VCaP (cell line): ENCODE data around the gene NDUFB2.
"Not testable (repeated sequence)": the region's sequence is repeated elsewhere in the genome, so short reads cannot be mapped to it uniquely, and the experiment has no call there.

Experiments
- H3K27ac ChIP-seq: fragments of 450-650 bp; 2 replicates; pipeline ENCODE4 v1.5.1; 2017
- CTCF ChIP-seq: fragments of 450-650 bp; conservative IDR thresholded peaks from 2 replicates; pipeline ENCODE4 v1.5.1; 2017; ENCODE audit warnings: mild to moderate bottlenecking, moderate library complexity

Gene NDUFB2

GRCh38 chr7:140655511-140656408, 40.7 kb upstream of the NDUFB2 start:
- H3K27ac ChIP-seq, result peak overlapping the region; percentile 87
- no peak for TF ChIP-seq CTCF

- peak overlapping the region; percentile 87 for H3K27ac ChIP-seq
These were observed 39.7 kb upstream of the NDUFB2 start for GRCh38 chr7:140656548-140657515.

GRCh38 chr7:140657891-140658290, 38.6 kb upstream of the NDUFB2 start:
- no peak for TF ChIP-seq CTCF
- H3K27ac ChIP-seq, result peak overlapping the region; percentile 87; the same call in 1 of the 2 replicates

More at GRCh38 chr7:140656548-140657515, 39.7 kb upstream of the NDUFB2 start:
- no peak for TF ChIP-seq CTCF

- no peak for TF ChIP-seq CTCF
These were observed 36.7 kb upstream of the NDUFB2 start for GRCh38 chr7:140659856-140660255.

GRCh38 chr7:140661124-140661523, 35.4 kb upstream of the NDUFB2 start:
- TF ChIP-seq CTCF, result peak; percentile 74
- H3K27ac ChIP-seq, result peak overlapping the region; percentile 15; the same call in 1 of the 2 replicates

More at GRCh38 chr7:140659856-140660255, 36.7 kb upstream of the NDUFB2 start:
- no peak overlapping the region for H3K27ac ChIP-seq

- H3K27ac ChIP-seq, result not testable (repeated sequence)
These were observed 33.6 kb upstream of the NDUFB2 start for GRCh38 chr7:140662938-140663337.

- TF ChIP-seq CTCF, result no peak
- H3K27ac ChIP-seq, result peak overlapping the region; percentile 31
These were observed 29.0 kb upstream of the NDUFB2 start for GRCh38 chr7:140667476-140667875.
